ENCODE results near the gene CMSS1. TPM values are rescaled to one million over a fixed set of nuclear protein-coding genes. Genes with fewer than 3 reads are reported as not detected.

Gene CMSS1
- total and polyA plus RNA-seq, 11 donors: 13.5 to 48.4 (median 34.8) TPM

GRCh38 chr3:99981138-99981537 is 163.5 kb downstream of the CMSS1 start:
- intact Hi-C loops (cut with DNase I): no loop called here
- TF ChIP-seq POLR2A (IDR thresholded peaks at IDR 0.05) (no peak), CTCF (IDR thresholded peaks at IDR 0.05) (no peak)
- no peak overlapping the region for H3K4me3 ChIP-seq
- ATAC-seq: peak in 2 of 4 donors; percentile 21 to 40
- 98 to 100% (median 99%) methylated on average over 1 of the region's 1 CpG for WGBS, 4 donors
- H3K36me3 ChIP-seq: no peaks in the 10 kb centered on the region
- H3K4me1 ChIP-seq: peaks cover 0 to 21% (median 0%) of the 10 kb centered on the region in 12 donors
- peak overlapping the region in 3 of 12 donors; percentile 13 to 52 (median 42) for H3K27ac ChIP-seq
- H3K27me3 ChIP-seq: no peaks in the 10 kb centered on the region
- H3K9me3 ChIP-seq: peaks cover 0 to 3% (median 0%) of the 10 kb centered on the region in 12 donors
- DNase-seq: no peak

- no peak for ATAC-seq
- H3K9me3 ChIP-seq: peaks cover 0 to 3% (median 0%) of the 10 kb centered on the region in 12 donors
- whole genome bisulfite sequencing, 4 donors: 94 to 99% (median 97%) methylated on average over 2 of the region's 2 CpGs
- no peak overlapping the region for H3K4me3 ChIP-seq
- no peak overlapping the region for H3K27ac ChIP-seq
- TF ChIP-seq CTCF (IDR thresholded peaks at IDR 0.05) (no peak), POLR2A (IDR thresholded peaks at IDR 0.05) (no peak)
- H3K36me3 ChIP-seq: no peaks in the 10 kb centered on the region
- peaks cover 0 to 21% (median 0%) of the 10 kb centered on the region in 12 donors for H3K4me1 ChIP-seq
- no peak for DNase-seq
- intact Hi-C loops (cut with DNase I): no loop called here
- no peaks in the 10 kb centered on the region for H3K27me3 ChIP-seq
Measured at GRCh38 chr3:99982650-99983049, 165.0 kb downstream of the CMSS1 start.

- H3K27me3 ChIP-seq: no peaks in the 10 kb centered on the region
- no peak overlapping the region for H3K4me3 ChIP-seq
- TF ChIP-seq CTCF (IDR thresholded peaks at IDR 0.05) (no peak), POLR2A (IDR thresholded peaks at IDR 0.05) (no peak)
- ATAC-seq: no peak
- intact Hi-C loops (cut with DNase I): no loop called here
- H3K4me1 ChIP-seq: peaks cover 0 to 21% (median 0%) of the 10 kb centered on the region in 12 donors
- no peak overlapping the region for H3K27ac ChIP-seq
- no peaks in the 10 kb centered on the region for H3K36me3 ChIP-seq
- no peaks in the 10 kb centered on the region for H3K9me3 ChIP-seq
- DNase-seq: no peak
Measured at GRCh38 chr3:99984139-99984538, 166.5 kb downstream of the CMSS1 start.

- intact Hi-C loops (cut with DNase I): no loop called here
- Histone ChIP-seq H3K27ac (no peak overlapping the region), H3K4me1 (peaks cover 0 to 21% (median 0%) of the 10 kb centered on the region in 12 donors), H3K36me3 (no peaks in the 10 kb centered on the region), H3K9me3 (no peaks in the 10 kb centered on the region), H3K4me3 (no peak overlapping the region), H3K27me3 (no peaks in the 10 kb centered on the region)
- TF ChIP-seq POLR2A (IDR thresholded peaks at IDR 0.05) (no peak), CTCF (IDR thresholded peaks at IDR 0.05) (no peak)
- 81 to 91% (median 88%) methylated on average over 2 of the region's 2 CpGs for WGBS, 4 donors
- ATAC-seq: no peak
- no peak for DNase-seq
Measured at GRCh38 chr3:99984668-99985067, 167.0 kb downstream of the CMSS1 start.

All from heart left ventricle (tissue), 16 donors.